Measurements from ENCODE around the gene PLEKHA5. TPM values are rescaled to one million over a fixed set of nuclear protein-coding genes. Genes with fewer than 3 reads are reported as not detected.

Gene PLEKHA5
- polyA plus RNA-seq, 3 donors = 0.35 to 0.79 (median 0.41) TPM

- WGBS (ENCODE audit: insufficient coverage) = 89% methylated on average over 3 of the region's 4 CpGs
- H3K4me3 Mint-ChIP-seq = no peak overlapping the region
- H3K4me1 ChIP-seq (ENCODE audit: control insufficient read depth in 1 of 2, insufficient read depth in 2 of 2, low read length in 2 of 2) = no peaks in the 10 kb centered on the region
- no peak overlapping the region for H2AFZ ChIP-seq (ENCODE audit: insufficient read depth, low read depth, low read length, poor library complexity, severe bottlenecking)
- no peaks in the 10 kb centered on the region for H3K9me3 ChIP-seq (replicated peaks in 1 of 2; ENCODE audit: control insufficient read depth in 1 of 2, insufficient read depth in 1 of 2, low read length in 2 of 2)
- H3K27ac ChIP-seq (ENCODE audit: low read depth in 1 of 2, low read length in 2 of 2) = no peak overlapping the region
- no peak for TF ChIP-seq CTCF (IDR thresholded peaks at IDR 0.05)
- DNase-seq = no peak
- no peaks in the 10 kb centered on the region for H3K27me3 Mint-ChIP-seq (ENCODE audit: low read depth in 3 of 3)
- H3K79me2 ChIP-seq (ENCODE audit: insufficient read depth, low read length) = no peaks in the 10 kb centered on the region
- H3K27ac Mint-ChIP-seq = no peak overlapping the region
- H3K36me3 Mint-ChIP-seq = no peaks in the 10 kb centered on the region
- no peak overlapping the region for H3K4me2 ChIP-seq (replicated peaks; ENCODE audit: extremely low read depth, low read length, poor library complexity, severe bottlenecking)
- intact Hi-C loops (cut with micrococcal nuclease) = no loop called here
- no peaks in the 10 kb centered on the region for H3K27me3 ChIP-seq (ENCODE audit: control insufficient read depth in 2 of 2, insufficient read depth in 2 of 2, low read length in 2 of 2)
- peaks cover 3% of the 10 kb centered on the region for H3K4me1 Mint-ChIP-seq
- H3K9me3 Mint-ChIP-seq = peaks cover 0 to 5% (median 2%) of the 10 kb centered on the region in 7 donors
- no peak overlapping the region for H3K4me3 ChIP-seq (replicated peaks in 1 of 3; ENCODE audit: low read depth in 2 of 3, low read length in 3 of 3)
- no peaks in the 10 kb centered on the region for H4K20me1 ChIP-seq (ENCODE audit: insufficient read depth, low read length)
- no peaks in the 10 kb centered on the region for H3K36me3 ChIP-seq (replicated peaks in 1 of 2; ENCODE audit: control insufficient read depth in 1 of 2, insufficient read depth in 2 of 2, low read length in 2 of 2)
- no peak overlapping the region for H3K9ac ChIP-seq (ENCODE audit: insufficient read depth, low read length, poor library complexity, severe bottlenecking)
Observed at GRCh38 chr12:19205120-19205519, 75.6 kb downstream of the PLEKHA5 start.

GRCh38 chr12:19206493-19207077 lies 77.1 kb downstream of the PLEKHA5 start:
- Mint-ChIP-seq H3K9me3 (peaks cover 0 to 6% (median 3%) of the 10 kb centered on the region in 7 donors), H3K27me3 (ENCODE audit: low read depth in 3 of 3) (no peaks in the 10 kb centered on the region)

More at GRCh38 chr12:19206493-19207077, 77.1 kb downstream of the PLEKHA5 start:
- Histone ChIP-seq H3K4me2 (replicated peaks; ENCODE audit: extremely low read depth, low read length, poor library complexity, severe bottlenecking) (no peak overlapping the region), H3K4me1 (ENCODE audit: control insufficient read depth in 1 of 2, insufficient read depth in 2 of 2, low read length in 2 of 2) (no peaks in the 10 kb centered on the region), H3K9me3 (replicated peaks in 1 of 2; ENCODE audit: control insufficient read depth in 1 of 2, insufficient read depth in 1 of 2, low read length in 2 of 2) (no peaks in the 10 kb centered on the region), H3K27ac (ENCODE audit: low read depth in 1 of 2, low read length in 2 of 2) (no peak overlapping the region), H4K20me1 (ENCODE audit: insufficient read depth, low read length) (no peaks in the 10 kb centered on the region), H3K36me3 (replicated peaks in 1 of 2; ENCODE audit: control insufficient read depth in 1 of 2, insufficient read depth in 2 of 2, low read length in 2 of 2) (no peaks in the 10 kb centered on the region), H3K79me2 (ENCODE audit: insufficient read depth, low read length) (no peaks in the 10 kb centered on the region), H3K9ac (ENCODE audit: insufficient read depth, low read length, poor library complexity, severe bottlenecking) (no peak overlapping the region), H3K27me3 (ENCODE audit: control insufficient read depth in 2 of 2, insufficient read depth in 2 of 2, low read length in 2 of 2) (no peaks in the 10 kb centered on the region), H3K4me3 (replicated peaks in 1 of 3; ENCODE audit: low read depth in 2 of 3, low read length in 3 of 3) (no peak overlapping the region), H2AFZ (ENCODE audit: insufficient read depth, low read depth, low read length, poor library complexity, severe bottlenecking) (no peak overlapping the region)
- peaks cover 2% of the 10 kb centered on the region for H3K4me1 Mint-ChIP-seq
- intact Hi-C loops (cut with micrococcal nuclease) = no loop called here
- no peak for DNase-seq
- WGBS (ENCODE audit: insufficient coverage) = no CpG with 5 or more reads among the region's 4 CpGs
- no peak for TF ChIP-seq CTCF (IDR thresholded peaks at IDR 0.05)
- no peak overlapping the region for H3K27ac Mint-ChIP-seq
- no peak overlapping the region for H3K4me3 Mint-ChIP-seq
- H3K36me3 Mint-ChIP-seq = no peaks in the 10 kb centered on the region
